Kidney epithelial cell (primary cell): ENCODE measurements around the gene BNC2. TPM values are rescaled to one million over a fixed set of nuclear protein-coding genes. Genes with fewer than 3 reads are reported as not detected.

Experiments
- DNase-seq: peaks from one replicate; pipeline ENCODE4 v3.0.0-alpha.2; 2010; ENCODE audit warnings: low read depth
- H3K27me3 ChIP-seq: 2 replicates; pipeline ENCODE4 v1.6.0; 2011; ENCODE audit warnings: low read length; ENCODE audit not compliant: control insufficient read depth, insufficient read depth
- H3K36me3 ChIP-seq: 2 replicates; pipeline ENCODE4 v1.5.1; 2011; ENCODE audit warnings: low read length; ENCODE audit not compliant: control insufficient read depth, insufficient read depth
- H3K4me3 ChIP-seq: 2 replicates; pipeline ENCODE4 v1.5.1; 2011; ENCODE audit warnings: low read depth, mild to moderate bottlenecking, control low read depth, low read length
- total RNA-seq: library from RNA; depleted of rRNA; stranded (reverse); fragments of >200 nt; gene quantifications from 2 replicates; pipeline ENCODE4 v1.2.3, GENCODE V29; 2015
- TF ChIP-seq, protein P1 (sequence below): IDR thresholded peaks from 2 replicates; pipeline ENCODE4 v1.5.1; 2011; ENCODE audit warnings: mild to moderate bottlenecking, moderate library complexity, low read length, control low read depth, inconsistent platforms; ENCODE audit not compliant: insufficient read depth, poor library complexity, severe bottlenecking

The BNC2 gene
- total RNA-seq, 1 donor from 2014 or later = 1.5 TPM

DNA sequence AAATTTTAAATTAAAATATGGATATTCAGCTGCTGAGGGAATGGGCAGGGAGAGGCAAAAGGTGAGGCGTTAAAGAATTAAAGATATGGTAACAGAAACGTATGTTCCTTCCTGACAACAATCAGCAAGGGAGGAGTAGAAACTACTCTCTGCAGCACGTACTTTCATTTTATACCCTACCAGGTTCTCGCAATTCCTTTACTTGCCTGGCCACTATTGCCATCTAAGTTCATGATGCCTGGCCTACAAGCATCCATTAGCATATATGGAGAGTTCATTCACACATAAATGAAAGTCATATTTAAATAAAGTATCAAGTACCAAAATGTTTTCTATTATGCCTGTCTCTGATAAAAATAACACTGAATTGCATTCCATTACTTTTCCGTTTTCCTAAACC, 125.1 kb downstream of the BNC2 start:
- no peak for DNase-seq
- H3K36me3 ChIP-seq = no peaks in the 10 kb centered on the region
- H3K4me3 ChIP-seq = no peak overlapping the region
- no peaks in the 10 kb centered on the region for H3K27me3 ChIP-seq
- TF ChIP-seq, protein P1, sequence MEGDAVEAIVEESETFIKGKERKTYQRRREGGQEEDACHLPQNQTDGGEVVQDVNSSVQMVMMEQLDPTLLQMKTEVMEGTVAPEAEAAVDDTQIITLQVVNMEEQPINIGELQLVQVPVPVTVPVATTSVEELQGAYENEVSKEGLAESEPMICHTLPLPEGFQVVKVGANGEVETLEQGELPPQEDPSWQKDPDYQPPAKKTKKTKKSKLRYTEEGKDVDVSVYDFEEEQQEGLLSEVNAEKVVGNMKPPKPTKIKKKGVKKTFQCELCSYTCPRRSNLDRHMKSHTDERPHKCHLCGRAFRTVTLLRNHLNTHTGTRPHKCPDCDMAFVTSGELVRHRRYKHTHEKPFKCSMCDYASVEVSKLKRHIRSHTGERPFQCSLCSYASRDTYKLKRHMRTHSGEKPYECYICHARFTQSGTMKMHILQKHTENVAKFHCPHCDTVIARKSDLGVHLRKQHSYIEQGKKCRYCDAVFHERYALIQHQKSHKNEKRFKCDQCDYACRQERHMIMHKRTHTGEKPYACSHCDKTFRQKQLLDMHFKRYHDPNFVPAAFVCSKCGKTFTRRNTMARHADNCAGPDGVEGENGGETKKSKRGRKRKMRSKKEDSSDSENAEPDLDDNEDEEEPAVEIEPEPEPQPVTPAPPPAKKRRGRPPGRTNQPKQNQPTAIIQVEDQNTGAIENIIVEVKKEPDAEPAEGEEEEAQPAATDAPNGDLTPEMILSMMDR = no peak

DNA sequence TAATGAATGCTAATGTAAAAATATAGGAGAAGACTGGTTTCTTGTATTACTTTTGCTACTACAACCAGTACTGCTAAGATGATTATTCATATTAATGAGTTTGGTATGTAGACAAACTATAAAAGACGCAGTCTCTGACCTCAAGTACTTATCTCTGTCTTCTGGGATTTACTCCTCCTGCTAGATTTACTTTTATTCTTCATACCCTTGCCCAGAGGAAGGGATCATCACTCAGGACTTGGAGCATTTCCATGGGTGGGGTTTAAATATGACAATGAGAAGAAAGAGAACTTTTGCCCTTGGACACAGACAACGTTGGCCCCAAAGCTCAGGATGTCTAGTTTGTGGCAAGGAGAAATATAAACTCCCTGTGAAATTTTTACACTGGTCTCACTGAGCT, 126.1 kb downstream of the BNC2 start:
- H3K27me3 ChIP-seq = no peaks in the 10 kb centered on the region
- no peak for DNase-seq
- no peaks in the 10 kb centered on the region for H3K36me3 ChIP-seq
- TF ChIP-seq, protein P1 = no peak
- H3K4me3 ChIP-seq = no peak overlapping the region

DNA sequence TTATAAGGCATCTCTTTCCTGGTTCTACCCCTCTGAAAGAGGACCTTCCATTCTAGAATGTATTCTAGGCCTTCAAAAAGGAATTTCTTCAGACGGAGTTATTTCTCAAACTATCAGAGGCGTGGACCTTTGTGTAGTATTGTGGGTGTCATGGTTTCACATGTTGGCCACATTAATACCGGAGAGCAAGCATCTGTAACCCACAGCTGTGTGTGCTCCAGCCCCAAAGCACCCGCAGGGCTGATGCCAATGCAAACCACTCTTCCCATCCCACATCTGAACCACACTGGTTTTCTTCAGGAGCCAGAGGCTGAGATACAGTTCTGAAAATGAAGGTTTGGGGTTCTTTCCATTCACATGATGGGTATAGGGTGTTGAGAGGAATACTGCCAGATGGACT, 127.1 kb downstream of the BNC2 start:
- no peaks in the 10 kb centered on the region for H3K27me3 ChIP-seq
- H3K4me3 ChIP-seq = no peak overlapping the region
- TF ChIP-seq, protein P1 = no peak
- H3K36me3 ChIP-seq = no peaks in the 10 kb centered on the region
- no peak for DNase-seq

DNA sequence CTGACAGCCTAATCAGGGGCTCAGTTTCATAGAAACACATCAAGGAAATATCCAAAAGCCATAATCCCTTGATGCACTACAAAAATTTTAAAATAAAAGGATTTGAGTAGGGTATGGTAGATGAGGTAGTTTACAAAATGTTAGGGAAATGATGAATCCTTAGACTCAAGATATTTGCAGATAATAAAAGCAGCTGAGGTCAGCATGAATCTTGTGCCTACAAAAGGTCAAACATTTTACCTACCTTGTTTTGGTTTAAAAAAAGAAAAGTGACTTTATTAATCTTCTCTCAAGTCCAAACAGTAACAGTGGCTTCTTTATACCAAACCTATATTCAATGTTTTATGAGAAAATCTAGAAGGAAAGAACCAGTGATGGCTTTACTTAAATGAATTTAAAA, 135.5 kb downstream of the BNC2 start:
- Histone ChIP-seq H3K27me3 (no peaks in the 10 kb centered on the region), H3K36me3 (no peaks in the 10 kb centered on the region), H3K4me3 (no peak overlapping the region)
- TF ChIP-seq, protein P1 = no peak
- DNase-seq = no peak

DNA sequence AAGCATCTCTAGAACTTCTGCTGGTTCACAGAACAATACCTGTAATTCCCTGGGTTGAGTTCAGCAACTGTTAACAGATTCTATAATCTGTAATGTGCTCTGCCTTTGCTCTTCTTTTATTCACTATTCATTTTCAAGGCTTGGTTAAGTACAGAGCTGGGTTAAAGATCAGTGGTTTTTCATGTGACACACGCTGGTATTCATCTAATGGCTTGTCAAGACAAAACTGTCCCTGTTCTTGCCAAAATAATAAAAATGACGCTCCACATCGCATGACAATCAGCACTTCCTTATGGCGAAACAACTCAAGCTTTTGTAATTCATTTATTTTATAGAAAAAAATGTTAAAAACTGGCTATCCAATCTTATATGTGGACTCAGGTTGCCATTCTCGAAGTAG, 137.9 kb downstream of the BNC2 start:
- no peak overlapping the region for H3K4me3 ChIP-seq

DNA sequence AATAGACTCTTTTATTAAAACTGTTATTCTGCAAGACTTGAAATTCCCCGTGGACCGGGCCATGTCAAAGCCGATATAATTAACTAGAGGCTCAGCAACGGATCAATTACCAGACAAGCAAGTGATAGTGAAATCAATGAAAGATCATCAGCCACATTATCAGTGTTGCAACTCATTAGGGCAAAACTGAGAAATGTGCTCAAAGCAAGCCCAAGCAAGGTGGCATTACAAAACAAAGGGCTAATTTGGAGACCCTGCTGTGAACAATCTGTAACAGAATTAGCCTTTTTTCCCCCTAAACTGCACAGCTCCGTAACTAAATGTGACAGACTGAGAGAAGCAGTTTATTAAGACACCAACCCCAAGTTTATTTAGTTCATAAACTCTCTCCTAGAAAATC, 140.3 kb downstream of the BNC2 start:
- Histone ChIP-seq H3K27me3 (no peaks in the 10 kb centered on the region), H3K36me3 (no peaks in the 10 kb centered on the region), H3K4me3 (no peak overlapping the region)
- DNase-seq = no peak
- TF ChIP-seq, protein P1 = no peak

More for the DNA sequence above, 137.9 kb downstream of the BNC2 start:
- DNase-seq = no peak
- TF ChIP-seq, protein P1 = no peak
- Histone ChIP-seq H3K36me3 (no peaks in the 10 kb centered on the region), H3K27me3 (no peaks in the 10 kb centered on the region)
